Measurements from ENCODE around the gene EIF4E2. TPM values are rescaled to one million over a fixed set of nuclear protein-coding genes. Genes with fewer than 3 reads are reported as not detected.
A peak's percentile ranks its signal among the peaks of the same experiment; 100 is the strongest.

Gene EIF4E2
- total and polyA plus RNA-seq, 4 experiments from 2014 or later, result 72.4 to 80.7 (median 76.5) TPM

DNA sequence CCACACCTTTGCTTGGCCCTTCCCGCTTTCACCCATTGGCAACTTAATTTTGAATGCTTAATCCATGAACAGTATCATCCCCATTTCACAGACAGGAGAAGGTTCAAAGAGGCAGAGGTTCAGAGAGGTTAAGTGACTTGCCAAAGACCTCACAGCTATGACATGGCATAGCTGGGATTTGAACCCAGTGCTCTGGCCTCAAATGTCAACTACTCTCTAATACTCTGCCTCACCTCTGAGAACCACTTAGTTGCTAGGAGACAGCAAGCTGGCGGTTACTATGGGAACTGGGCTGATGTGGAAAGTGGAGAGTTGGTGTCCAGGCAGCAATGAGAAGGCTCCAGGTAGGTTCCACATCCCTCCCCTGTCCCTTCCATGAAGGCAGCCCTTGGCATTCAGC, 46.1 kb upstream of the EIF4E2 start:
- Histone ChIP-seq H3K27ac (ENCODE audit: low read depth, low read length) (no peak overlapping the region), H3K9me3 (ENCODE audit: control insufficient read depth in 1 of 2, low read length in 2 of 2) (no peaks in the 10 kb centered on the region), H3K27me3 (ENCODE audit: insufficient read depth, low read length) (peaks cover 10% of the 10 kb centered on the region), H3K36me3 (ENCODE audit: insufficient read depth, low read length) (no peaks in the 10 kb centered on the region), H3K4me1 (ENCODE audit: insufficient read depth, low read length) (peaks cover 7% of the 10 kb centered on the region), H3K4me3 (ENCODE audit: low read length in 2 of 2) (no peak overlapping the region)
- Mint-ChIP-seq H3K4me3 (peak overlapping the region in 3 of 8 donors; percentile 35 to 62 (median 50)), H3K27me3 (peaks cover 20 to 46% of the 10 kb centered on the region in 2 donors), H3K27ac (peak overlapping the region in 2 of 7 donors; percentile 32 to 57), H3K9me3 (peaks cover 0 to 2% (median 0%) of the 10 kb centered on the region in 8 donors), H3K4me1 (peaks cover 1 to 17% (median 5%) of the 10 kb centered on the region in 4 donors), H3K36me3 (peaks cover 0 to 1% of the 10 kb centered on the region in 2 donors)
- intact Hi-C loops (cut with micrococcal nuclease), result no loop called here
- ChIA-PET POLR2A (ENCODE audit: partially characterized antibody) (no interaction called here), CTCF (ENCODE audit: partially characterized antibody) (no interaction called here)
- no peak for DNase-seq

- peaks cover 0 to 2% (median 0%) of the 10 kb centered on the region in 8 donors for H3K9me3 Mint-ChIP-seq
- Histone ChIP-seq H3K27me3 (ENCODE audit: insufficient read depth, low read length) (peaks cover 10% of the 10 kb centered on the region), H3K9me3 (ENCODE audit: control insufficient read depth in 1 of 2, low read length in 2 of 2) (no peaks in the 10 kb centered on the region), H3K4me3 (ENCODE audit: low read length in 2 of 2) (no peak overlapping the region), H3K36me3 (ENCODE audit: insufficient read depth, low read length) (no peaks in the 10 kb centered on the region), H3K4me1 (ENCODE audit: insufficient read depth, low read length) (peaks cover 7% of the 10 kb centered on the region), H3K27ac (ENCODE audit: low read depth, low read length) (no peak overlapping the region)
- peaks cover 17 to 40% of the 10 kb centered on the region in 2 donors for H3K27me3 Mint-ChIP-seq
- peaks cover 0 to 1% of the 10 kb centered on the region in 2 donors for H3K36me3 Mint-ChIP-seq
- CTCF ChIA-PET (ENCODE audit: partially characterized antibody), result no interaction called here
- no peak for DNase-seq
- POLR2A ChIA-PET (ENCODE audit: partially characterized antibody), result no interaction called here
- intact Hi-C loops (cut with micrococcal nuclease), result no loop called here
- H3K4me3 Mint-ChIP-seq, result no peak overlapping the region
- no peak overlapping the region for H3K27ac Mint-ChIP-seq
- peaks cover 1 to 17% (median 5%) of the 10 kb centered on the region in 4 donors for H3K4me1 Mint-ChIP-seq
Measured at GRCh38 chr2:232505856-232506255, 44.6 kb upstream of the EIF4E2 start.

DNA sequence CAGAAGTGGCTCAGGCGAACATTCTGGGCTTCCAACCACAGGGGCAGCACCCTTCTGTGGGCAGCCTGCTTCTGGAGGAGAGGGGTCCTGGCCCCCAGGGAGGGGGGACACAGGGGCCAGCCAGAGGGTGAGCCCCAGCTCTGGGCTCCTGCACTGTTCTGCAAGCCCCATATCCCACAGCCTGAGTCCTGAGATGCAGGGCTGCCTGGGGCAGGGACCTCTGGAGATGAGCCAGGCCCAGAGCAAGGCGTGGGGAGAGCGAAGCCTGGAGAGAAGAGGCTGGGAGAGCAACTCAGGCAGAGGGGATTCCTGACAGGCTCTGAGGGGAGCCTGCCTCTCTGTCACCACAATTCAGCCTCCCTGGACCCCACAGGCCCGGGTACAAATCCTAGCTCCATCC, 43.8 kb upstream of the EIF4E2 start:
- Histone ChIP-seq H3K9me3 (ENCODE audit: control insufficient read depth in 1 of 2, low read length in 2 of 2) (no peaks in the 10 kb centered on the region), H3K27ac (ENCODE audit: low read depth, low read length) (no peak overlapping the region), H3K4me3 (ENCODE audit: low read length in 2 of 2) (no peak overlapping the region), H3K4me1 (ENCODE audit: insufficient read depth, low read length) (peaks cover 7% of the 10 kb centered on the region), H3K36me3 (ENCODE audit: insufficient read depth, low read length) (no peaks in the 10 kb centered on the region), H3K27me3 (ENCODE audit: insufficient read depth, low read length) (peaks cover 10% of the 10 kb centered on the region)
- POLR2A ChIA-PET (ENCODE audit: partially characterized antibody), result no interaction called here
- intact Hi-C loops (cut with micrococcal nuclease), result no loop called here
- H3K9me3 Mint-ChIP-seq, result peaks cover 0 to 2% (median 0%) of the 10 kb centered on the region in 8 donors
- DNase-seq, result peak in 1 of 5 donors; percentile 10
- CTCF ChIA-PET (ENCODE audit: partially characterized antibody), result no interaction called here
- peaks cover 14 to 40% of the 10 kb centered on the region in 2 donors for H3K27me3 Mint-ChIP-seq
- H3K4me1 Mint-ChIP-seq, result peaks cover 1 to 17% (median 5%) of the 10 kb centered on the region in 4 donors
- H3K4me3 Mint-ChIP-seq, result no peak overlapping the region
- H3K36me3 Mint-ChIP-seq, result peaks cover 0 to 1% of the 10 kb centered on the region in 2 donors
- no peak overlapping the region for H3K27ac Mint-ChIP-seq

DNA sequence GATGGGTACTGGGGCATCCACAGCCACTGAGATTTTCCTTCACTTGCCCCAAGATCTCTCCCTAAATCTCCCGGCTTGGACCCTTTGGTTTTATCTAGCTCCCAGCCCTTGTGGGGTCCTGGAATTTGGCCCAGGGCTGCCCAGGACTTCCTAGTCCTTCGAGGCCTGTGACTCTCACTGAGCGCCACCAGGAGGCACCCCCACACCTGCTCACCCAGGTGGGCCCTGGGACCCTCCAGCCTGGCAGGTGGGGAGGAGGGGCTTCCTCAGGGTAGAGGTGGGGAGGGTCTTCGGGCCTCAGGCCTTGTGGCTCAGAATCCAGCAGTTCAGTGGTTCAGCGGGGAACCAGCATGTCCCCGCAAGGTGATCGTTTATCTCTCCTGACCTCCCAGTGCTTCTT, 42.2 kb upstream of the EIF4E2 start:
- peaks cover 0 to 2% (median 0%) of the 10 kb centered on the region in 8 donors for H3K9me3 Mint-ChIP-seq
- intact Hi-C loops (cut with micrococcal nuclease), result no loop called here
- H3K36me3 ChIP-seq (ENCODE audit: insufficient read depth, low read length), result no peaks in the 10 kb centered on the region
- no peaks in the 10 kb centered on the region for H3K36me3 Mint-ChIP-seq
- no peaks in the 10 kb centered on the region for H3K9me3 ChIP-seq (ENCODE audit: control insufficient read depth in 1 of 2, low read length in 2 of 2)
- H3K27ac Mint-ChIP-seq, result no peak overlapping the region
- no peak for DNase-seq
- H3K27ac ChIP-seq (ENCODE audit: low read depth, low read length), result no peak overlapping the region
- H3K27me3 Mint-ChIP-seq, result peaks cover 9 to 39% of the 10 kb centered on the region in 2 donors
- CTCF ChIA-PET (ENCODE audit: partially characterized antibody), result interaction anchor here (1.2 kb wide), 1 partner anchor 8 kb away, joined by 4 read pairs; no protein-coding TSS in a partner anchor
- H3K27me3 ChIP-seq (ENCODE audit: insufficient read depth, low read length), result peaks cover 10% of the 10 kb centered on the region
- no peak overlapping the region for H3K4me3 ChIP-seq (ENCODE audit: low read length in 2 of 2)
- POLR2A ChIA-PET (ENCODE audit: partially characterized antibody), result no interaction called here
- peaks cover 5% of the 10 kb centered on the region for H3K4me1 ChIP-seq (ENCODE audit: insufficient read depth, low read length)
- H3K4me3 Mint-ChIP-seq, result no peak overlapping the region
- H3K4me1 Mint-ChIP-seq, result peaks cover 0 to 11% (median 3%) of the 10 kb centered on the region in 4 donors

GRCh38 chr2:232511336-232511890, 39.1 kb upstream of the EIF4E2 start:
- Histone ChIP-seq H3K36me3 (ENCODE audit: insufficient read depth, low read length) (no peaks in the 10 kb centered on the region), H3K27me3 (ENCODE audit: insufficient read depth, low read length) (no peaks in the 10 kb centered on the region), H3K9me3 (ENCODE audit: control insufficient read depth in 1 of 2, low read length in 2 of 2) (no peaks in the 10 kb centered on the region), H3K27ac (ENCODE audit: low read depth, low read length) (no peak overlapping the region), H3K4me1 (ENCODE audit: insufficient read depth, low read length) (no peaks in the 10 kb centered on the region), H3K4me3 (ENCODE audit: low read length in 2 of 2) (no peak overlapping the region)
- no peaks in the 10 kb centered on the region for H3K36me3 Mint-ChIP-seq
- H3K9me3 Mint-ChIP-seq, result peaks cover 0 to 2% (median 0%) of the 10 kb centered on the region in 8 donors
- peaks cover 5 to 24% of the 10 kb centered on the region in 2 donors for H3K27me3 Mint-ChIP-seq
- no peak overlapping the region for H3K4me3 Mint-ChIP-seq
- intact Hi-C loops (cut with micrococcal nuclease), result no loop called here
- POLR2A ChIA-PET (ENCODE audit: partially characterized antibody), result no interaction called here
- DNase-seq, result no peak
- CTCF ChIA-PET (ENCODE audit: partially characterized antibody), result no interaction called here
- no peak overlapping the region for H3K27ac Mint-ChIP-seq
- no peaks in the 10 kb centered on the region for H3K4me1 Mint-ChIP-seq

DNA sequence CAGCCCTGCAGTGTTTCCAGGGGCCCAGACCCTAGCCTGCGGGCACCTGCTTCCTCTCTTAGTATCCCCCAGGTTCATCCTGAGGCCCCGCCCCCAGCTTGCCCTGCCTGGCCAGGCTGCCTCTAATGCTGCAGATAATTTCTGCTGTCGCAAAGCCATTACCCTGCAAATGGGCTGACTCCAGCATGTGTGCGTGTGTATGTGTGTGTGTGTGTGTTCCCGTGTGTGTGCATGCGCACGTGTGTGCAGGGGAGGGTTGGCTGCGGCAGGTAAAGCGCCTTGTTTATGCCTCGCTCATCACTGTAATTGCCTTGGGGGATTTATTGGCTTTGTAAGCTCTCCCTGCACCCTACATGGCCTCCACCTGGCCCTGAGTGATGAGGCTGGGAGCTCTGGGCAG, 37.9 kb upstream of the EIF4E2 start:
- no peaks in the 10 kb centered on the region for H3K36me3 ChIP-seq (ENCODE audit: insufficient read depth, low read length)
- DNase-seq, result no peak
- Mint-ChIP-seq H3K27ac (no peak overlapping the region), H3K27me3 (peaks cover 5 to 20% of the 10 kb centered on the region in 2 donors), H3K4me1 (no peaks in the 10 kb centered on the region), H3K4me3 (no peak overlapping the region), H3K9me3 (peaks cover 0 to 2% (median 0%) of the 10 kb centered on the region in 8 donors), H3K36me3 (no peaks in the 10 kb centered on the region)
- no peak overlapping the region for H3K4me3 ChIP-seq (ENCODE audit: low read length in 2 of 2)
- no peaks in the 10 kb centered on the region for H3K4me1 ChIP-seq (ENCODE audit: insufficient read depth, low read length)
- CTCF ChIA-PET (ENCODE audit: partially characterized antibody), result interaction anchor here (1.0 kb wide), 1 partner anchor 10 kb away, joined by 3 read pairs; no protein-coding TSS in a partner anchor
- no peak overlapping the region for H3K27ac ChIP-seq (ENCODE audit: low read depth, low read length)
- intact Hi-C loops (cut with micrococcal nuclease), result no loop called here
- no peaks in the 10 kb centered on the region for H3K27me3 ChIP-seq (ENCODE audit: insufficient read depth, low read length)
- POLR2A ChIA-PET (ENCODE audit: partially characterized antibody), result no interaction called here
- no peaks in the 10 kb centered on the region for H3K9me3 ChIP-seq (ENCODE audit: control insufficient read depth in 1 of 2, low read length in 2 of 2)

- Histone ChIP-seq H3K9me3 (ENCODE audit: control insufficient read depth in 1 of 2, low read length in 2 of 2) (no peaks in the 10 kb centered on the region), H3K4me3 (ENCODE audit: low read length in 2 of 2) (no peak overlapping the region), H3K4me1 (ENCODE audit: insufficient read depth, low read length) (no peaks in the 10 kb centered on the region), H3K36me3 (ENCODE audit: insufficient read depth, low read length) (no peaks in the 10 kb centered on the region), H3K27me3 (ENCODE audit: insufficient read depth, low read length) (no peaks in the 10 kb centered on the region), H3K27ac (ENCODE audit: low read depth, low read length) (no peak overlapping the region)
- H3K36me3 Mint-ChIP-seq, result no peaks in the 10 kb centered on the region
- no peaks in the 10 kb centered on the region for H3K4me1 Mint-ChIP-seq
- H3K27me3 Mint-ChIP-seq, result peaks cover 5 to 21% of the 10 kb centered on the region in 2 donors
- intact Hi-C loops (cut with micrococcal nuclease), result no loop called here
- no peak overlapping the region for H3K4me3 Mint-ChIP-seq
- no peak for DNase-seq
- H3K27ac Mint-ChIP-seq, result no peak overlapping the region
- peaks cover 0 to 2% (median 0%) of the 10 kb centered on the region in 8 donors for H3K9me3 Mint-ChIP-seq
- ChIA-PET CTCF (ENCODE audit: partially characterized antibody) (interaction anchor here (1.0 kb wide), 1 partner anchor 9 kb away, joined by 3 read pairs; no protein-coding TSS in a partner anchor), POLR2A (ENCODE audit: partially characterized antibody) (no interaction called here)
Measured at GRCh38 chr2:232513353-232513752, 37.1 kb upstream of the EIF4E2 start.

Data from CD4-positive, alpha-beta memory T cell (primary cell).